Germinal center (tissue), 1 donor: ENCODE data around the gene TEX55.
"Not testable (repeated sequence)": the region's sequence is repeated elsewhere in the genome, so short reads cannot be mapped to it uniquely, and the experiment has no call there.

Experiments used
- DNase-seq: peaks from one replicate; pipeline ENCODE4 v3.0.0; 2012; ENCODE audit warnings: mixed read lengths, low spot score

The TEX55 gene

DNA sequence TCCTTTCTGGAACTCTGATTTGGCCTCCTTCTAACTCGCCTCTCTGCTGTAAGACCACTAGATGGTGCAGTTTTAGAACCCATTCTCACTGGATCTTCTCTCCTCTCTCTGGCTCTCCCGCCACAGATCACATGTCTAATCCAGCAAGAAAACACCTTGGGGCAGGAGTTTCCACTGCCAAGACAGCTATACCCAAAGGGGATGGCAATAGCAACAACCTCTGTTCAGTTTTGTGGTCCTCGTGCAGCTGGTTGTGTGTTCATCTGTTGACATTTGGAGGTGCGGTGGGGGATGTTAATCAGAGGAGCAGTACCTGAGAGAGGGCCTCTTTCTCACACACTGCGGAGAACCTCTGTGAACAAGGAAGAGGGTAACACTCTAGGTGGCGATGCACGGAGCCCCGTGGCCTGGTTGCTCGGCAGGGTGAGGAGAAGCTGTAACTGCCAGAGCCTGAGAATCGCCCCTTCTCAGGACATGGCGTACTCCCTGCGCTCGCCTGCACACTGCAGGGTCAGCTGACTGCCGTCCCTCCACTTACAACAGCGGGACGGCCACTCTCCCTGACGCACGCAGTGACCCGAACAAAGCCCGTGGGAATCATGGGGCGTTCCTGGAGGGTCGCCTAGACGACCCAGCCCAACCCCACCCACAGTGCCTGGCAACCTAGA is at the start of gene TEX55:
TSS of gene TEX55 (plus strand) at position 666 of the 668 bp plus-strand sequence. CDS start 25 bp downstream, outside the sequence.
- DNase-seq: peak; percentile 17

DNA sequence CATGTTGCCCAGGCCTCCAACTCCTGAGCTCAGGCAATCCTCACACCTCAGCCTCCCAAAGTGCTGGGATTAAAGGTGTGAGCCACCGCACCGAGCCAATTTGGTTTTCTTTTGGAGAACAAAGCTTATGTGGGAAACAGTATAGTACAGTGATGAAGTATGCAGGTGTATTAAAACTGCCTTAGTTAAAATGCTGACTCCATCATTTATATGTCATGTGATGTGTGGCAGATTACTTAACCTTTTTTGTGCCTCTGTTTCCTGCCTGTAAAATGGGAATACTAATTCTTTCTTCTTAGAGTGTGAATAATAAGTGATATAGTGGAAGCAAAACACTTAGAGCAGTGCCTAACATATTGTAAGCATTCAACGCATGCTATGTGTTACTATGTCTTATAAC is 48.0 kb upstream of the TEX55 start:
- no peak for DNase-seq

DNA sequence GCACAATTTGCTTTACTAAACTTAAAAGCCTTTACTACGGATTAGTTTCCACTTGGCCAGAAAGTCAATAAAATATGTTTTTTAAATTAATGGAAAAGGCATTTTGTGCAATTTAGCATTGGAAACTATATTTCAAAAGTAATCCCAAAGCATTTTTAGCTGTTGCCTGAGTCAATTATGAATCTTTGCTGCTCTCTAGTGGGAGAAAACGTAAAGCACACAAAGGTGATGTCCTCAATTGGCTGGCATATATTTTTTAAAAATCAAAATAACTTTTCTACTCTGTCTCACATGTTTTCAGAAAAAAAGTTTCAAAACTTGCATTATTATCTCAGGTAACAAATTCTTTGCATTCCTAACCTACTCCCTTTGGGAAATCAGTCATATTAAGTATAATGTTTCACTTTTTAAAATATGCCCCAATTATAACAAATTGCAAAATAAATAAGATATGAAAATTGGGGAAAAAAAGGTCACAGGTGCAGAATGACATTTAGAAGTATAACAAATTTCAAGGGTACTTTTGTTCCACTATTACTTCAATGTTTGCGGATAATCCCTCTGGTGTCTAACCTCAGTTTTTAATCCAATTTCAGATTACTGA is 47.2 kb upstream of the TEX55 start:
- peak; percentile 6 for DNase-seq

DNA sequence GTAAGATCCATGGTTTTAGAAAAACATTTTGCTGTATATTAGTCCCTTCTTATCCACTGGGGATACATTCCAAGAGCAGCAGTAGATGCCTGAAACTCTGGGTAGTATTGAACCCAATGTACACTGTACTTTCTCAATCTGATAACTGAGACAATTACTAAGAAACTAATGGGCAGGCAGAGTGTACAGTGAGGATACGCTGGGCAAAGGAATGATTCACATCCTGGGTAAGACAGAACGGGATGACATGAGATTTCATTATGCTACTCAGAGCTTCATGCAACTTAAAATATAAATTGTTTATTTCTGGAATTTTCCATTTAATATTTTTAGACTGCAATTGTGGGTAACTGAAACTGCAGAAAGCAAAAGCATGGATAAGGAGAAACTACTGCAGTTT is 46.2 kb upstream of the TEX55 start:
- no peak for DNase-seq

DNA sequence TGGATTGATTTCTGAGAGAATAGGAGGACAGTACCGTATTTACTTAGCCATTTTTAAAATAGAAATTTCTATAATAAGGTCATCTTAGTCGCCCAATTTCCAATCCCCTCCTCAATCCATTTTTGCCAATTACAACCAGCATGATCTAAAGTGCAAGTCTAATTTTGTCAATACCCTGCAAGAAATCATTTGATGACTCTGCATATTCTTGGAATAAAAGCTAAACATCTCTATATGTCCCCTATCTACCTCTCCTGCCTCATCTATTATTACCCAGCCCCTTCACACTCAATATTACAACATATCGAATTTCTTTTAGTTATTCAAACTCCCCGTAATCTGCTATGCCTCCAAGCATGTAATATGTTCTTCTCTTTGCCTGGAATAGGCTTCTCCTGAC is 41.9 kb upstream of the TEX55 start:
- DNase-seq: no peak

- not testable (repeated sequence) for DNase-seq
These were observed 27.6 kb upstream of the TEX55 start for GRCh38 chr3:119118330-119118729.

GRCh38 chr3:119120480-119120879 is 25.5 kb upstream of the TEX55 start:
- no peak for DNase-seq

DNA sequence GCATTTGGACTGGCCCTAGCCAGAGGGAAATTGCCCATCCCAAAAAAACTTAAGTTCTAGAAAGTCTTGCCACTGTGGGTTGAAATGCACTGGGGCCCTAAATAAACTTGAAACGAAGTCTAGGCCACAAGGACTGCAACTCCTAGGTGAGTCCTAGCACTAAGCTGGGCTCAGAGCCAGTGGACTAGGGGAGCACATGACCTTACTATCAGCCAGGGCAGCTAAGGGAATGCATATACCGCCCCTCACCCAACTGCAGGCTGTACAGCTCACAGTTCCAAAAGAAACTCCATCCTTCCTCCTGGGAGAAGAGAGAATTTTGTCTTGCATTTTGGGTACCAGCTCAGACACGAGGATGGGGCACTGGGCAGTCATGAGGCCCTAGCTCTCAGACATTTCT is 23.6 kb upstream of the TEX55 start:
- DNase-seq: no peak

GRCh38 chr3:119125342-119125741 is 20.6 kb upstream of the TEX55 start:
- DNase-seq: no peak

GRCh38 chr3:119125742-119126504 is 20.0 kb upstream of the TEX55 start:
- no peak for DNase-seq

- DNase-seq: not testable (repeated sequence)
These were observed 15.7 kb upstream of the TEX55 start for GRCh38 chr3:119130291-119130690.

DNA sequence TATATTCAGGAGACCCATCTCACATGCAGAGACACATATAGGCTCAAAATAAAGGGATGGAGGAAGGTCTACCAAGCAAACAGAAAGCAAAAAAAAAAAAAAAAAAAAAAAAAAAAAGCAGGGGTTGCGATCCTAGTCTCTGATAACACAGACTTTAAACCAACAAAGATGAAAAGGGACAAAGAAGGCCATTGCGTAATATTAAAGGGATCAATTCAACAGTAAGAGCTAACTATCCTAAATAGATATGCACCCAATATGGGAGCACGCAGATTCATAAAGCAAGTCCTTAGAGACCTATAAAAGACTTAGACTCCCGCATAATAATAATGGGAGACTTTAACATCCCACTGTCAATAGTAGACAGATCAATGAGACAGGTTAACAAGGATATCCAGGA is 13.7 kb upstream of the TEX55 start:
- not testable (repeated sequence) for DNase-seq

DNA sequence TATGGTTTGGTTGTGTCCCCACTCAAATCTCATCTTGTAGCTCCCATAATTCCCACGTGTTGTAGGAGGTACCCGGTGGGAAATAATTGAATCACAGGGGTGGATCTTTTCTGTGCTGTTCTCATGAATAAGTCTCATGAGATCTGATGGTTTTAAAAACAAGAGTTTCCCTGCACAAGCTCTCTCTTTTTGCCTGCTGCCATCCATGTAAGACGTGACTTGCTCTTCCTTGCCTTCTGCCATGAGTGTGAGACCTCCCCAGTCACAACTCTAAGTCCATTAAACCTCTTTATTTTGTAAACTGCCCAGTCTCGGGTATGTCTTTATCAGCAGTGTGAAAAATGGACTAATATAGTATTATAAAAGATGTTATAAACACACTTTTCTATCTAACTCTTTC is 6.6 kb upstream of the TEX55 start:
- not testable (repeated sequence) for DNase-seq

DNA sequence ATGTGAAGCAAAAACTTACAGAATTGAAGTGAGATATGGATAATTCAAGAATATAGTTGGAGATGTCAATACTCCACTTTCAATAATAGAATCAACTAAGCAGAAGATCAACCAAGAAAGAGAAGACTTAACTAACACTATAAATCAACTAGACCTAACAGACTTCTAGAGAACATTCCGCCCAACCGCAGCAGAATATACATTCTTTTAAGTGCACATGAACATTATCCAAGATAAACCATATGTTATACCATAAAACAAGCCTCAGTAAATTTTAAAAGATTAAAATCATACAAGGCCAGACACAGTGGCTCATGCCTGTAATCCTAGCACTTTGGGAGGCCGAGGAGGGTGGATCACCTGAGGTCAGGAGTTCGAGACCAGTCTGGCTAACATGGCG is 5.5 kb upstream of the TEX55 start:
- no peak for DNase-seq

- DNase-seq: no peak
These were observed 851 bp upstream of the TEX55 start for GRCh38 chr3:119145128-119145499.

DNA sequence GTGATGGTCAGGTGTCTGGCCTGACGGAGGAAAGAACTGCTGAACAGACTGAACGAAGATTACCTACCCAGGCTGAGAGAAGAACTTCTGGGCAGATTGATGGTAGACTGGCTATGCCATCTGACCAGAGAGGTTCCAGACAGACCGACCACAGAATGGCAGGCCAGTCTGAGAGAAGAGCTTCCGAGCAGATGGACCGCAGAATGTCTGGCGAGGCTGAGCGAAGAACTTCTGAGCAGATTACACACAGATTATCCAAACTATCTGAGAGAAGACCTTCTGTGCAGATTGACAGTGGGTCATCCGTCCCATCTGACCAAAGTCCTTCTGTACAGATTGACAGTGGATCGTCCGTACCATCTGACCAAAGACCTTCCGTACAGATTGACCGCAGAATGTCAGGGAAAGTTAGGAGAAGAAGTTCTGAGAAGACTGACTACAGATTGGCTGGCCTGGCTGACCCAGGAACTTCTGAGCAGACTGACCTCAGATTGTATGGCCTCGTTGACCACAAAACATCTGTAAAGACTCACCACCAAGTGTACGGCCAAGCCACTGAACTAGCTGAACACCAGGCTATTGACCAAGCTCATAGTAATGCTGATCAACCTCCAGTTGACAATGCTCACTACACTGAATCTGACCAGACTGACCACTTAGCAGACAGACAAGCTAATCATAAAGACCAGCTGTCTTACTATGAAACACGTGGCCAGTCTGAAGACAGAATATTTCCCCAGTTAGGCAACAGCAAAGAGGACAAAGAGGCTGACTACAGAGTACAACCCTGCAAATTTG is 812 bp downstream of the TEX55 start:
- DNase-seq: no peak

DNA sequence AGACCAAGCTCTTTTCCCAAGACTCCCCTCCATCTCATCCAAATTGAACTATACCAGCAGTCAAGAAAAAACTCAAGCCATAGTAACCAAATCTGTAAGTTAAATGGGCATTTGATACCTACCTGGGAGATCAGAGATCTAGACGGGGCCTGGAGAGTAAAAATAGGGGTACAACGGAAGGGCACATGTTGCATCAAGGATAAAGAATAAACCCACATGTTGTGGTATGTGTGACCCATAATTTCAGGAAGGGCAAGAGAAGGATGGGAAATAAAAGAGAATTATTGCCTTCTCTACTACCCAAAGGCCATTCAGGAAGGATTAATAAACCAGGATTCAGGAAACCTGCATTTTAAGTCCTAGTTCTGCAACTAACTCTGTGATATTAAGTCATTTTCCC is 1.5 kb downstream of the TEX55 start:
- DNase-seq: no peak

DNA sequence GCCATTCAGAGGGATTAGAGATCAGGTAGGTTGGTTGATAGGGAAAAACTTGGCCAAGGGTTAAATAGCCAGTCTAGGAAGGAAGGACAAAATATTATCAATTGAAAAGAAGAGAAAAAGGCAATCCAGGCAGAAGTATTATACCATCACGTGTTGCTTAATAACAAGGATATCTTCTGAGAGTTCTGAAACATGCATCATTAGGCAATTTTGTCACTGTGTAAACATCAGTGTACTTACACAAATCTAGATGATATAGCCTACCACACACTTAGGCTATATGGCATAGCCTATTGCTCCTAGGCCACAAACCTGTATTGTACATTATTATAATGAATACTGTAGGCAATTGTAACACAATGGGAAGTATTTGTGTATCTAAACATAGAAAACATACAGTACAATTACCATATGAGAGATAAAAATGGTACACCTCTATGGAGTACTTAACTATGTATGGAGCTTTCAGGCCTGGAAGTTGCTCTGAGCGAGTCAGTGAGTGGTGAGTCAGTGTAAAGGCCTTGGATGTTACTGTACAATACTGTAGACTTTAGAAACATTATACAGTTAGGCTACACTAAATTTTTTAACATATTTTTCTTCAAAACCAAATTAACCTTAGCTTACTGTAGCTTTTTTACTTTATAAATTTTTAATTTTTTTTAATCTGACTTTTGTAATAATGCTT is 2.7 kb downstream of the TEX55 start:
- DNase-seq: no peak

DNA sequence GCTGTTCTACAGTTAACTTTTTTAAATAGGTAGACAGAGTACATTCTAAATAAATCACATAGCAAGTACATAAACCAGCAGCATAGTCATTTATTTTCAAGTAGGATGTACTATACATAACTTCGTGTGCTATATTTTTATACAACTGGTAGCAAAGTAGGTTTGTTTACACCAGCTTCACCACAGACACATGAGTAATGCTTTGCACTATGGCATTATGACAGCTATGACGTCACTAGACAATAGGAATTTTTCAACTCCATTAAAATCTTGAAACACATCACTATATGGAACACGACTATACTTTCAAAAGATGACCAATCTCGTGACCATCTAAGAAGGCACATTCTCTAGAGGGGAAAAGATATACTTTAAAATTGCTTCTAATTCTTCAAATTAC is 3.5 kb downstream of the TEX55 start:
- no peak for DNase-seq

GRCh38 chr3:119156868-119157267 is 10.9 kb downstream of the TEX55 start:
- no peak for DNase-seq

GRCh38 chr3:119157971-119158370 is 12.0 kb downstream of the TEX55 start:
- DNase-seq: no peak

DNA sequence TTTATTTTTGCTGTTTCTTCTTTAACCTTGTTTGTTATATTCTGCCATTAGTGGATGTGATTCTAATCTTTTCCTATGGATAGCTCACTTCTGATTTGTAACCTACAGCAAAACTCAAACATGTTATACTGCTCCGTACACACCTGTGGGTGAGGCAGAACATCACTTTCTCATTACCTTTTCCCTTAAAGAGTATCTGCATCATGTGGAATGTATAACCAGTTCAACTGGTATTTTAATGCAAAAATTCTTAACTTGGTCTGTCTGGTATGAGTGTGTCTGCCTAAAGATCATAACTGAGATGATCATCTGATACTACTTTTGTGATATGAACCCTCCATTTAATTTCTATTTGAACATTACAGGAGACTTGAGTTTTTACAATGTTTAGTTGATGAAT is 14.4 kb downstream of the TEX55 start:
- no peak for DNase-seq
